H1 (cell line): ENCODE results near the gene MRPL20.

Source experiments
- CBX8 ChIP-seq: fragments of 300-800, 300-1000 bp; sonication (generic); IDR thresholded peaks from 2 replicates; pipeline ENCODE4 v1.7.1; 2016; ENCODE audit warnings: low read depth, low read length, borderline replicate concordance
- CTCF ChIP-seq, 3 experiments: IDR thresholded peaks; 1 replicate in 2 of 3; 2 replicates in 1 of 3; pipeline versions ENCODE4 v1.5.1 to v1.6.1; 2011; ENCODE audit warnings: low read length in 3 of 3, mild to moderate bottlenecking in 3 of 3, inconsistent platforms in 2 of 3, low read depth in 1 of 3, moderate library complexity in 1 of 3; ENCODE audit not compliant: insufficient read depth in 1 of 3; ENCODE audit errors: control extremely low read depth in 1 of 3
- EP300 ChIP-seq, 2 experiments: IDR thresholded peaks; 1 replicate in 1 of 2; 2 replicates in 1 of 2; pipeline ENCODE4 v1.6.1; 2011 to 2012; ENCODE audit warnings: low read depth in 2 of 2, low read length in 2 of 2, mild to moderate bottlenecking in 2 of 2, borderline replicate concordance in 1 of 2, inconsistent platforms in 1 of 2, moderate library complexity in 1 of 2
- EZH2 ChIP-seq: fragments of 200-600 bp; sonication (generic); IDR thresholded peaks from 2 replicates; pipeline ENCODE4 v1.7.1; 2012; ENCODE audit warnings: low read depth, mild to moderate bottlenecking, moderate library complexity, low read length, inconsistent platforms; ENCODE audit not compliant: severe bottlenecking
- POLR2AphosphoS5 ChIP-seq: IDR thresholded peaks from 2 replicates; pipeline ENCODE4 v1.6.1; 2011; ENCODE audit warnings: low read depth, low read length

DNA sequence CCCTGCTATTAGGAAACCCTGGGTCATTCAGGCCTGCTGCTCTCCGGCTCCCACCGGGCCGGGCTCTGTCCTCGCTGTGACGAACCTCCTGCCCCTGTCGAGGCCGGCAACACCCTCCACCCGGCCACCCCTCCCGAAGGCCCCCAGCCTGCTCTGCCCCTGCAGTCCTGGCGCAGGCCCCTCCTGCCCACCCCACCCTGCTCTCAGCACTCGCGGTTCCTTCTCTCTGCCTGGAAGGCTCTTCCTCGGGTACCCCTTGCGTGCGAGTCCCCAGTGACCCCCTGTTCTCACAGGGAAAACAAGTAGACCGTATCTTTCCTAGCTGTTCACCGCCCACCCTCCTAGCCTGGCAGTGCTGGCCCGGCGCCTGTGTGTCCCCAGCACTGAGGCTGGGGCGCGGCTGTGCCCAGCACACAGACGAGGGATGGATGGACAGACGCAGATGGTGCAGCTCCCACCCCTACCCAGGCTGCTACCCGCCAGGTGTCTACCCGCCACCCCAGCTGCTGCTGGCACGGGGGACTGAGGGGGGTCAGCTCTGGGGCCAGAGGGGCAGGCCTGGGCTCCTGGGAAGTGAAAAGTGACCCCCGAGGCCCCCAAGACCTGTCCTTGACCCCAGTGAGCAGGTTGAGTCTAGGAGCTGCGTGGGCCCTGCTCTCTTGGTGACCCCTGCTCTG is 25.3 kb upstream of the MRPL20 start:
- TF ChIP-seq EP300 (IDR thresholded peaks at IDR 0.05; ENCODE audit: borderline replicate concordance in 1 of 2, low read depth in 2 of 2, low read length in 2 of 2): no peak
- no peak for TF ChIP-seq EZH2
- TF ChIP-seq CTCF (IDR thresholded peaks at IDR 0.05; ENCODE audit: control extremely low read depth in 1 of 3, insufficient read depth in 1 of 3, low read depth in 1 of 3, low read length in 3 of 3): no peak
- no peak for TF ChIP-seq CBX8
- no peak for TF ChIP-seq POLR2AphosphoS5
